H9 (cell line): ENCODE measurements around the gene SNN. TPM values are rescaled to one million over a fixed set of nuclear protein-coding genes. Genes with fewer than 3 reads are reported as not detected.

Experiments
- DNase-seq: peaks from one replicate; pipeline ENCODE4 v3.0.0-alpha.2; 2017
- H2AFZ ChIP-seq: one replicate; pipeline ENCODE4 v1.6.1; 2013; ENCODE audit warnings: mild to moderate bottlenecking, low read length, control low read depth, moderate library complexity
- H2AK5ac ChIP-seq: 2 replicates; pipeline ENCODE4 v1.6.1; 2013; ENCODE audit warnings: low read length, control low read depth, mixed read lengths; ENCODE audit not compliant: insufficient read length
- H2BK120ac ChIP-seq: one replicate; pipeline ENCODE4 v1.6.1; 2013; ENCODE audit warnings: low read depth, mild to moderate bottlenecking, low read length, control low read depth, inconsistent platforms; ENCODE audit not compliant: poor library complexity, severe bottlenecking
- H2BK12ac ChIP-seq: 2 replicates; pipeline ENCODE4 v1.6.1; 2013; ENCODE audit warnings: low read length, control low read depth, mixed read lengths, low read depth; ENCODE audit not compliant: insufficient read length
- H2BK15ac ChIP-seq: 2 replicates; pipeline ENCODE4 v1.6.1; 2013; ENCODE audit warnings: low read depth, low read length, control low read depth
- H2BK20ac ChIP-seq: one replicate; pipeline ENCODE4 v1.6.1; 2013; ENCODE audit warnings: low read depth, mild to moderate bottlenecking, low read length, control low read depth, inconsistent platforms; ENCODE audit not compliant: poor library complexity, severe bottlenecking
- H2BK5ac ChIP-seq: 2 replicates; pipeline ENCODE4 v1.6.1; 2013; ENCODE audit warnings: low read length, control low read depth, mixed read lengths; ENCODE audit not compliant: insufficient read length
- H3K14ac ChIP-seq: 2 replicates; pipeline ENCODE4 v1.6.1; 2013; ENCODE audit warnings: low read length, control low read depth; ENCODE audit not compliant: insufficient read depth
- H3K18ac ChIP-seq: 2 replicates; pipeline ENCODE4 v1.6.1; 2013; ENCODE audit warnings: low read depth, mild to moderate bottlenecking, mixed read lengths, low read length, control low read depth; ENCODE audit not compliant: insufficient read length
- H3K23ac ChIP-seq: 2 replicates; pipeline ENCODE4 v1.6.1; 2013; ENCODE audit warnings: low read length, control low read depth, mixed read lengths, low read depth; ENCODE audit not compliant: insufficient read length
- H3K23me2 ChIP-seq: 2 replicates; pipeline ENCODE4 v1.6.1; 2013; ENCODE audit warnings: low read depth, mild to moderate bottlenecking, mixed read lengths, low read length, control low read depth; ENCODE audit not compliant: insufficient read length, poor library complexity, severe bottlenecking
- H3K27ac ChIP-seq: 2 replicates; pipeline ENCODE4 v1.5.1; 2013; ENCODE audit warnings: low read length, control low read depth, mixed read lengths, low read depth; ENCODE audit not compliant: insufficient read length
- H3K27me3 ChIP-seq: 2 replicates; pipeline ENCODE4 v1.6.1; 2013; ENCODE audit warnings: low read length, control low read depth, inconsistent platforms; ENCODE audit not compliant: insufficient read depth
- H3K4ac ChIP-seq: 2 replicates; pipeline ENCODE4 v1.6.1; 2013; ENCODE audit warnings: low read depth, mild to moderate bottlenecking, control low read depth, inconsistent platforms, low read length, moderate library complexity
- H3K4me1 ChIP-seq: 2 replicates; pipeline ENCODE4 v1.6.1; 2013; ENCODE audit warnings: low read length, control low read depth, inconsistent platforms; ENCODE audit not compliant: insufficient read depth
- H3K4me2 ChIP-seq: 2 replicates; pipeline ENCODE4 v1.6.1; 2013; ENCODE audit warnings: low read length, control low read depth, mixed read lengths; ENCODE audit not compliant: insufficient read length, insufficient read depth
- H3K56ac ChIP-seq: 2 replicates; pipeline ENCODE4 v1.6.1; 2013; ENCODE audit warnings: low read depth, mild to moderate bottlenecking, mixed read lengths, low read length, control low read depth; ENCODE audit not compliant: insufficient read length
- H3K79me1 ChIP-seq: 2 replicates; pipeline ENCODE4 v1.6.1; 2013; ENCODE audit warnings: low read depth, mild to moderate bottlenecking, moderate library complexity, low read length, control low read depth, inconsistent platforms; ENCODE audit not compliant: insufficient read depth, poor library complexity, severe bottlenecking
- H3K79me2 ChIP-seq: 2 replicates; pipeline ENCODE4 v1.6.1; 2013; ENCODE audit warnings: low read length, control low read depth, inconsistent platforms; ENCODE audit not compliant: insufficient read depth
- H3K9ac ChIP-seq: 2 replicates; pipeline ENCODE4 v1.6.1; 2013; ENCODE audit warnings: low read length, control low read depth, mixed read lengths; ENCODE audit not compliant: insufficient read length; ENCODE audit errors: extremely low read depth
- H3K9me3 ChIP-seq: one replicate; pipeline ENCODE4 v1.6.1; 2013; ENCODE audit warnings: low read depth, low read length, inconsistent platforms; ENCODE audit not compliant: control insufficient read depth
- H3T11ph ChIP-seq: one replicate; pipeline ENCODE4 v1.6.1; 2013; ENCODE audit warnings: mild to moderate bottlenecking, low read length, control low read depth, inconsistent platforms
- H4K20me1 ChIP-seq: one replicate; pipeline ENCODE4 v1.6.1; 2013; ENCODE audit not compliant: control insufficient read depth, insufficient read length, insufficient read depth
- H4K5ac ChIP-seq: 2 replicates; pipeline ENCODE4 v1.6.1; 2013; ENCODE audit warnings: low read depth, mild to moderate bottlenecking, mixed read lengths, low read length, control low read depth; ENCODE audit not compliant: insufficient read length
- H4K8ac ChIP-seq: replicated peaks from 2 replicates; pipeline ENCODE4 v1.6.1; 2013; ENCODE audit warnings: low read length, control low read depth, mixed read lengths, low read depth; ENCODE audit not compliant: insufficient read length
- H4K91ac ChIP-seq: 2 replicates; pipeline ENCODE4 v1.6.1; 2013; ENCODE audit warnings: low read depth, mild to moderate bottlenecking, moderate library complexity, mixed read lengths, low read length, control low read depth; ENCODE audit not compliant: insufficient read length
- H3K27ac Mint-ChIP-seq, 3 experiments: 2 replicates in 2 of 3; 3 replicates in 1 of 3; pipeline ENCODE4 v1.8.0; 2020 to 2021; ENCODE audit warnings: mixed read lengths in 3 of 3, mild to moderate bottlenecking in 1 of 3, moderate library complexity in 1 of 3
- H3K27me3 Mint-ChIP-seq: 2 replicates; pipeline ENCODE4 v1.8.0; 2021; ENCODE audit warnings: low read depth, mild to moderate bottlenecking, moderate library complexity, mixed read lengths
- H3K36me3 Mint-ChIP-seq, 3 experiments: 2 replicates in 2 of 3; 3 replicates in 1 of 3; pipeline ENCODE4 v1.8.0; 2020 to 2021; ENCODE audit warnings: low read depth in 3 of 3, mixed read lengths in 3 of 3; ENCODE audit not compliant: insufficient read depth in 1 of 3
- H3K4me1 Mint-ChIP-seq, 2 experiments: 2 replicates each; pipeline ENCODE4 v1.8.0; 2020; ENCODE audit warnings: mixed read lengths in 2 of 2
- H3K4me3 Mint-ChIP-seq, 2 experiments: 2 replicates in 1 of 2; 3 replicates in 1 of 2; pipeline ENCODE4 v1.8.0; 2020 to 2021; ENCODE audit warnings: mild to moderate bottlenecking in 2 of 2, mixed read lengths in 2 of 2, moderate library complexity in 1 of 2
- H3K9me3 Mint-ChIP-seq, 2 experiments: 2 replicates in 1 of 2; 3 replicates in 1 of 2; pipeline ENCODE4 v1.8.0; 2020; ENCODE audit warnings: mild to moderate bottlenecking in 2 of 2, mixed read lengths in 2 of 2, moderate library complexity in 1 of 2
- total RNA-seq: library from RNA; stranded (reverse); gene quantifications from 2 replicates; pipeline ENCODE4 v1.2.1, GENCODE V29; 2021
- TF ChIP-seq, protein P1 (sequence below): fragments of 200-600 bp; sonication (generic); conservative IDR thresholded peaks from 3 replicates; pipeline ENCODE4 v1.8.0; 2021; ENCODE audit warnings: antibody characterized with exemption, mild to moderate bottlenecking

SNN gene
- total RNA-seq, 1 experiment from 2014 or later, result 44.2 TPM

DNA sequence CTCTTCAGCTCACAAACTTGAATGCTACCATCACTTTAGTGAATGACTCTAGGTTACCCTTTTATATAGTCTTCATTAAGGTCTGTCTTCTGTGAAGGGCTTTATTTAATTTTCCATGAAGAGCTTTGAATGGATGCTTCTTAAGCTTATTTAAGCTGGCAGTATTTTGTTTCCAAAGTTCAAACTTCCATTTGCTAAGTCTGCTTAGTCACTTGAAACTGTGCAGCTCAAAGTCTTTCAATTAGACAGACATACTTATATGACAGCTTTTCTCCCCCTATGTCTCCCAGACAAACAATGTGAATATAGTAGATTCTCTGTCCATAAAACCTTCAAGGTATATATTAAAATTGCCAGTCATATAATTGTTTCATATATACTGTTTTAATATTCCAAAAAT is 50.9 kb downstream of the SNN start:
- Histone ChIP-seq H2BK20ac (no peak overlapping the region), H3K9me3 (no peaks in the 10 kb centered on the region), H3K56ac (no peak overlapping the region), H3T11ph (no peak overlapping the region), H3K4me2 (no peak overlapping the region), H3K18ac (no peak overlapping the region), H3K27me3 (no peaks in the 10 kb centered on the region), H3K79me1 (no peaks in the 10 kb centered on the region), H2BK15ac (no peak overlapping the region), H3K79me2 (no peaks in the 10 kb centered on the region), H2AFZ (no peak overlapping the region), H2BK120ac (no peak overlapping the region), H4K91ac (no peak overlapping the region), H3K4me1 (no peaks in the 10 kb centered on the region), H3K4ac (no peak overlapping the region), H3K14ac (no peak overlapping the region), H2BK5ac (no peak overlapping the region), H4K8ac (no peak overlapping the region), H2AK5ac (no peak overlapping the region), H3K27ac (no peak overlapping the region), H2BK12ac (no peak overlapping the region), H3K9ac (no peak overlapping the region), H3K23ac (no peak overlapping the region), H4K20me1 (no peaks in the 10 kb centered on the region), H4K5ac (no peak overlapping the region), H3K23me2 (no peaks in the 10 kb centered on the region)
- H3K4me1 Mint-ChIP-seq, result no peaks in the 10 kb centered on the region; a peak in 1 of 4 replicates
- H3K36me3 Mint-ChIP-seq, result peaks cover 2 to 28% (median 16%) of the 10 kb centered on the region in 3 experiments; a peak in 5 of 7 replicates
- TF ChIP-seq, protein P1, sequence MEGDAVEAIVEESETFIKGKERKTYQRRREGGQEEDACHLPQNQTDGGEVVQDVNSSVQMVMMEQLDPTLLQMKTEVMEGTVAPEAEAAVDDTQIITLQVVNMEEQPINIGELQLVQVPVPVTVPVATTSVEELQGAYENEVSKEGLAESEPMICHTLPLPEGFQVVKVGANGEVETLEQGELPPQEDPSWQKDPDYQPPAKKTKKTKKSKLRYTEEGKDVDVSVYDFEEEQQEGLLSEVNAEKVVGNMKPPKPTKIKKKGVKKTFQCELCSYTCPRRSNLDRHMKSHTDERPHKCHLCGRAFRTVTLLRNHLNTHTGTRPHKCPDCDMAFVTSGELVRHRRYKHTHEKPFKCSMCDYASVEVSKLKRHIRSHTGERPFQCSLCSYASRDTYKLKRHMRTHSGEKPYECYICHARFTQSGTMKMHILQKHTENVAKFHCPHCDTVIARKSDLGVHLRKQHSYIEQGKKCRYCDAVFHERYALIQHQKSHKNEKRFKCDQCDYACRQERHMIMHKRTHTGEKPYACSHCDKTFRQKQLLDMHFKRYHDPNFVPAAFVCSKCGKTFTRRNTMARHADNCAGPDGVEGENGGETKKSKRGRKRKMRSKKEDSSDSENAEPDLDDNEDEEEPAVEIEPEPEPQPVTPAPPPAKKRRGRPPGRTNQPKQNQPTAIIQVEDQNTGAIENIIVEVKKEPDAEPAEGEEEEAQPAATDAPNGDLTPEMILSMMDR, result no peak
- no peaks in the 10 kb centered on the region for H3K27me3 Mint-ChIP-seq
- no peaks in the 10 kb centered on the region for H3K9me3 Mint-ChIP-seq
- DNase-seq, result no peak
- no peak overlapping the region for H3K27ac Mint-ChIP-seq
- no peak overlapping the region for H3K4me3 Mint-ChIP-seq
